ENCODE results near the gene OVCA2.

GRCh38 chr17:2034157-2034556 lies 7.7 kb upstream of the OVCA2 start:
- TF ChIP-seq CTCF (IDR thresholded peaks at IDR 0.05), result no peak
- TF ChIP-seq POLR2A (IDR thresholded peaks at IDR 0.05), result no peak
